Islet of Langerhans (tissue), 1 donor: ENCODE measurements around the gene MIEN1.
"Not testable (repeated sequence)": the region's sequence is repeated elsewhere in the genome, so short reads cannot be mapped to it uniquely, and the experiment has no call there.

Source experiments
- FAIRE-seq: peaks from one replicate; lab custom pipeline; 2011; peaks lifted over from hg19 to GRCh38; lab: Jason Lieb, UNC

MIEN1 gene

DNA sequence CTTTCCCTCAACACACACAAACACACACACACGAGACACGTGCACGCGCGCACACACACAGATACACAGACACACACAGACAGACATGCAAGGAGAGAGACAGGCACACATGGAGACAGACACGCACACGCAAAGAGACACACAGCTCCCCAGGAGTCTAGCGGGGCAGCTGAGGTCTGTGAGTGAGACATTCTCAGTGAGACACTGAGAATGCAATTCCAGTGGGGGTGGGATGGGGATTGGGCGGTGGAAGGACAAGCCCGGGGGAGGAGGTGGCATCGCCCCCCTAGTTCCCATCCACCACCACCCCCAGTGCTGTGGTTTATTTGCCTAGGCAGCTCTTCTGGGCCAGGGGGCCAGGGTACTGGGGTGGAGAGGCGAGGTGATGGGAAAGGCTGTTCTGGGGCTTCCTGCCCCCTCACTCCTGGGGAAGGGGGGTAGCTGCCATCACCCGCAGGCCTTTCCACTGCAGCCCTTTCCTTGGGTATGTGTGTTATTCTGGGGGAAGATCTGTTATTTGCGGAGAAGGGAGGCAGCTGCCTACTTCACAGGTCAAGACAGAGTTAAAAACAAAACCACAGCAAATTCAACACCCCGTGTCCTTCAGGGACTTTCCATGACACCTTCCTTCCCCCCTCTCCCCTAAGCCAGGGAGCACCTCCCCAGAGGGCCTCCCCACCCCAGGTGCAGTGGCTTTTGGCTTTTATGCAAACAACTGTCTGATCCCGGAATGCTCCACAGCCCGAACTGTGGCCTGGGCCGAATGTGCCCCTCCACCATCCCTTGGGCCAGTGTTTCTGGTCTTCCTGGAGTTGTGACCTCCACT is 25.4 kb upstream of the MIEN1 start:
- no peak for FAIRE-seq

DNA sequence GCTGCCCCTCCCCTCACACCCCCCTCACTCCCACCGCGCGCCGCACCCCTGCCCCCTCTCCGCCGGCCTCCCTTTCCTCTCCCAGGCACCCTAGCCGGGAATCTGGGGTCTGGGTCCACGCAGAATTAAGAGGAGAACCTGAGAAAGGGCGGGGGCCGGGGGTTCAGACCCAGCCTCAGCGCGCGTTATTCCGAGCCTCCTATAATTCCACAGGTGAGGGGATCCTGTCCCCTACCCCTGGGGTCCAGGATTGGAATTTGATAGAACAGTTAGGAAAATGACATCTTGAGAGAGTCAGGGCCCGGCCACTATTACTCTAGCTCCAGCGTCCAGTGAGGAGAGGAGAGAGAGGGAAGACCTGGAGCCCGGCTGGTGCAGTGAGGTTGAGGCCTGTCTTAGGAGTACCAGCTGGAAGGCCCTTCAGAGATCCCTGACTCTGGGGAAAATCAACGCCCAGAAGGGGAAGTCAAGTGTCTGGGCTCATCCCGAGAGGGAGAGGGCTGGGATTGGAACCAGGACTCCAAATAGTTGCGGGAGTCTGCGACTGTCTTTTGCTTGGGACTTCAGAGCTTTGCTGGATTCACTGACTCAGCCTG is 24.7 kb upstream of the MIEN1 start:
- FAIRE-seq: no peak

DNA sequence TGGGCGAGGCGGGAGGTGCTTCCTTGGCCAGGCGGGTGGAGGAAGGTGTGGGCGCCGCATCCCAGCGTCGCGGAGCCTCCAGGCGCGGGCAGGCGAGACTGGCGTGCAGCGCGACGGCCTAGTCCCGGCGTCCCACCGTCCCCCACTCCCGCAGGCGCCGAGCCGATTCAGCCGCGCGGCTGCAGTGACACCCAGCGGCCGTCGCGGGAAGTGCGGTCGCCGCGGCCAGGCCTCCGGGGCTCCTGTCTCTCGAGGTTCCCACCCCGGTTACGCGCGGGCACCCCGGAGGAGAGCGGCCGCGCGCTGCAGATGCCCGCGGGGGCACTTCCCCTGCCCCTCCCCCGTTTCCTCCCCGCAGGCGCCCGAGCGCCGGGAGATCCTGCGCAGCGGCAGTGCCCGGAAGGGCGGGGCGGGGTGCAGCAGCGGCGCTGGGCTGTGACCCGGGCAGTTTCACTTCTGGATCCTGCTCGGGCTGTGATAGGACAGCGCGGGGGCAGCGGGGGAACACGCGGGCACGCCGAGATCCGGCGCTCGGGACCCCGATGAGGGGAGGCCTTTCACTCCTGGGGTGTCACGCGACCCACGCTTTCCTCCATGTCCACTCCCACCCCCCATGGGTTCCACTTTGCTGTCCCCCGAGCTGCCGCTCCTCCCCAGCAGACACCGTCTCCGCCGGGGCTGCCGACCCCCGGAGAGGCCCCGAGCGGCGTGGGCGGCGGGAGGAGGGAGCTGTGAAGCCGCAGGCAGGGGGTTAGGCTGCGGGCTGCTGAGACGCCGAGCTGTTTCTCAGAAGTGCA is 24.0 kb upstream of the MIEN1 start:
- no peak for FAIRE-seq

DNA sequence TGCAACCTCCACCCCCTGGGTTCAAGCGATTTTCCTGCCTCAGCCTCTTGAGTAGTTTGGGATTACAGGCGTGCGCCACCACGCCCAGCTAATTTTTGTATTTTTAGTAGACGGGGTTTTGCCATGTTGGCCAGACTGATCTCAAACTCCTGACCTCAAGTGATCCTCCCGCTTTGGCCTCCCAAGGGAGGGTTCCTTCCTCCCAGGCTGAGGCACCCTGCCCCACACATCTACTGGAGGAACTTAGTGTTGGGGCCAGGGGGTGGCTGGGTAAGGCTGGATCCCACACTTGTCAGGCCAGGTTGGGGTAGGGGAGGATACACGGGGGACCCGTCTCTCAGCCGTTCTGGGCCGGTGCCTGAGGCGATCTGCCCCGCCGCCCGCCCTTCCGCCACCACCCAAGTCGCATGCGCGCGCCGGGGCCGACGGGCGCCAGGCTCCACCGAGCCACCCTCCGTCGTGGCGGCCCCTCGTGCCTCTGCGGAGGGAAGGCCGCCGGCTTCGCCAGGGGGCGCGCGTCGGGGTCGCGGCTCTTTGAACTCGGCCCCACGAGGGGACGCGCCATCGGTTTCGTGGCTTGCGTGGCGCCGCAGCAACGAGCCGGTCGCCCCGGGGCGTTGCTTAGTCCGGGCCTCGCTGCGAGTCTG is 23.3 kb upstream of the MIEN1 start:
- FAIRE-seq: no peak

DNA sequence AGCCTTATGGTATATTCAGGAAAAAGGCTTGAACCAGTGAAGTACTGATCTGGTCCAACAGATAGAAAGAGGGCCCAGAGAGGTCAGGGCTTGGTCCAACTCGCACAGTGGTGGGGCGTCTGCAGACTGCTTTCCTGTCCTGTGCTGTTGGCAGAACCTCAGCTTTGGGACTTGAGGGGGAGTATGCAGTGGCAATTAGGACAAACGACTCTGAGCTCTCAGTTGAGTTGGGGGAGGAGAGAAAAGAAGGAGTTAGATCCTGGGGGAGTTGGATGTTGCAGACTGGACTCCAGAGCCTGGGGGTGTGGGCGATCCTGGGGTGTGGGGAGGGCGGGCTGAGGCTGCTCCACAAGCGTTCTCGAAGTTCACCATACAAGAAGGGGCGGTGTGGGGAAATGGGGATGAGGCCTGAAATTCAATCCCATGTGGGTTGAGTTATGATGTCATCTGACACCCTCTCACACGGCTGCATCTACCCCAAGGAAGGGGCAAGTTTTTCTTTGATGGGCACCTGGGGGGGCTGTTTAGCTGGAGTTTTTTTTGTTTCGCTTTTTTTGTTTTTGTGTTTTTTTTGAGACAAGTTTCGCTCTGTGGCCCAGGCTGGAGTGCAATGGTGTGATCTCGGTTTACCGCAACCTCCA is 22.0 kb upstream of the MIEN1 start:
- no peak for FAIRE-seq

DNA sequence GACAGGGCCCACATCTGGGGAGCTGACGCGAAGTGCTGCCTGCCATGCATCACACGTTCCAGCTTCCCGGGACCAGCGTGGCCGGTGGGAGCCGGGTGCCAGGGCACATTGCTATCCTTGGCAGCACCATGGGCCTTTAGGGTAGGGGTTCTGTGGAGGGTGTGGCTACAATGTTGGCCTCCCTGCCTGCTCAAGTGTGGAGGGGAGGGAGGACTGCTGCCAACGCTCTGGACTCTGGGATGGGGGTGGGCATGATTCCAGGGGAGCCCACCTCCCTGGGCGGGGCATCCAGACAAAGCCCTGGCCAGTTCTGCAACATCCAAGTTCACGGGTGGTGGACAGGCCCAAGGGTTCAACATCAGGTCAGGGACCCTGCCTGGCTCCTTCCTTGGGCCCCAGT is 21.3 kb upstream of the MIEN1 start:
- no peak for FAIRE-seq

DNA sequence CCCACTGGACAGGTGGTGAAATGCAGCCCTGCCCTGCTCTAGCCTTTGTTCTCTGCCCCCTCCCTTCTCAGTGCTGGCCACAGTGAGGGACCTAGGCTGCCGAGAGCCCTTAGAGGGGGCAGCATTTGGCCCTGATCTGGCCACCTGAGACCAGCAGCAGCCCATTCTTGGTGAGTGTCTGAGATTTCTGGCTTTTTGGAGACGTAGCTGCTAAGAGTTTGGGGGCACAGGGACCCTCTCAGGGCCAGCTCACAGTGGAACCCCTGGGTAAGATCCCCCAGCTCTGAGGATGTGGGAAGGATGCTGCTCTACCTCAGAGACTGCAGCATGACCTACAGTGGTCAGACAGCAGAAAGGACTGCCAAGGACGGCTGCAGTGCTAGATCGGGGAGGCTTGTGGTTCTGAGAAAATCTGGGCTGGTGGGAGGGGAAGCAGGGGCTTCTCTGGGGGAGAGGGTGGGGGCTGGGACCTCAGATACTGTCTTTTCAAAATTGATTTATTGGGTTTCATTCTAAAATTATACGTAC is 20.7 kb upstream of the MIEN1 start:
- no peak for FAIRE-seq

DNA sequence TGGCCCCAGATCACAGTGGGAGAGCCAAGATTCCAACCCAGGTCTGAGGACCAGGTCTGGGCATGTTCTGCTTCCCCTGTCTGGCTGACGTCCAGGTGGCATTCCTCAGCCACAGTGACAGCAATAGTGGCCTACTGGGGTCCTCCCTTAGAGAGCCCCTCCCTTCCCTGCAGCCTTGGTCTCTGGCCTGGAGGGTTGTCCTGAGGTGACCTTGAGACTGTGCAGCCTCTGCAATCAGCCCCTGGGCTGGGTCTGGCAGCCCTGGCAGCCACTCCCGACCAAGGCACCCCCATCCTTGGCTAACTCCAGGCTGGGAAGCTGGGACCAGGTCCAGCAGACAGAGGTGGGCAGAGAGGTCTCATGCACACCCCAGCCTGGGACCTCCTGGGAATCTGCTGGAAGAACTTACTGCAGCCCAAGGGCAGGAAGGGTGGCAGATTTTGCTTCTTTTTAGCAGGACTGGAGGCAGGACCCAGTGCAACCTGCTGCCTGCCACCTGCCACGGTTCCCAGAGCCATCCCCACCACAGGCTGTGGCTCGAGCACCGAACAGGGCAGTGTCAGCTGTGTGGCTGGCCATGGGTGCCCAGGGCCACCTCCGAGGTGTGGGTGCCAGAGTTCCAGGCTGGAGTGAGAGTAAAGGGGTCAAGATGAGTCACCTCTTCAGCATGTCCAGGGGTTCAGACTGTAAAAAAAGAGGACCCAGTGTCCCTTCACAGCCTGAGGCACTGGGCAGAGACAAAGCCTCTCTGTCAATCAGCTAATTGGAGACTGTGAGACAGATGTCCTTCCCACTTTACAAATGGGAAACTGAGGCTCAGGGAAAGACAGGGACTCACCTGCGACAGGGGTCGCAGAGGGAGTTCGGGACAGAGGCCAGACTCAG is 20.0 kb upstream of the MIEN1 start:
- no peak for FAIRE-seq

DNA sequence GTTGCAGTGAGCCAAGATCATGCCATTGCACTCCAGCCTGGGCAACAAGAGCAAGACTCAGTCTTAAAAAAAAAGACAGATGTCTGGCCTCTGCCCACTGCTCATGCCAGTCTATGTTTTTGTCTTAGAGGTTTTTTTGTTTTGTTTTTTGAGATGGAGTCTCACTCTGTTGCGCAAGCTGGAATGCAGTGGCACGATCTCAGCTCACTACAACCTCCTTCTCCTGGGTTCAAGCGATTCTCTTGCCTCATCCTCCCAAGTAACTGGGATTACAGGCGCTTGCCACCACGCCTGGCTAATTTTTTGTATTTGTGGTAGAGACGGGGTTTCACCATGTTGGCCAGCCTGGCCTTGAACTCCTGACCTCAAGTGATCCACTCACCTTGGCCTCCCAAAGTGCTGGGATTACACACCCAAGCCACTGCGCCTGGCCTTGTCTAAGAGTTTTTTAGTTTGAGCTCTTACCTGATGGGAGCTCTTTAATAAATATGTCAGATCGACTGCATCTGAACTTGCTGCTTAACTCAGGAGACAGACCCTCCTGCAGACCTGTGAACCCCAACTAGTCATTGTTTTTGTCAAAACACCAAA is 18.2 kb upstream of the MIEN1 start:
- not testable (repeated sequence) for FAIRE-seq

DNA sequence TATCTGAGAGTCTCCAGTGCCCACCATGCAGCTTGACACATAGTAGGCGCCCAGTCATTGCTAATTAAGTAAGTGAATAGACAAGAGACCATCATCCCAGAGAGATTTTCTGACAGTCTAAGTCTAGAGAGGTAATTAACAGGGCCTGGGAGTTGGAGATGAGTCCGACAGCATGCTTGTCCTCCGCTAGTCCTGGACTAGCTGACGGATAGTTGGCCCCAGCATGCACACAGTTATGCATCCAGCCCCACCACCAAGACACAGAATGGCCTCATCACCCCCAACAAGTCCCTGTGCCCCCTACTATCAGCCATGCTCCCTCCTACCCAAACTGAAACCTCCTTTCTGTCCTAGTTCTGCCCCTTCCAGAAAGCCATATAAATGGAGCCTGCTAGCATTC is 17.4 kb upstream of the MIEN1 start:
- FAIRE-seq: no peak

DNA sequence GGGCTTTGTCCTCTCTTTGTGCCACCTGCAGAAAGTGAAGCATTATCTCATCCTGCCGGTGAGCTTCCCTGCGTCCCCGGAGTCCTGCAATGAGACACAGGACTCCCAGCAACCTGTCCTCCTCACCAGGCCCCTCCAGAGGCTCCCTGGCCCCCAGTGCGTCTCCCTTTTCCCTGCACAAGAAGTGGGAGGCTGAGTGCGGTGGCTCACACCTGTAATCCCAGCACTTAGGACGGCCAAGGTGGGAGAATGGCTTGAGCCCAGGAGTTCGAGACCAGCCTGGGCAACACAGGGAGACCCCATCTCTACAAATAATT is 15.8 kb upstream of the MIEN1 start:
- no peak for FAIRE-seq

DNA sequence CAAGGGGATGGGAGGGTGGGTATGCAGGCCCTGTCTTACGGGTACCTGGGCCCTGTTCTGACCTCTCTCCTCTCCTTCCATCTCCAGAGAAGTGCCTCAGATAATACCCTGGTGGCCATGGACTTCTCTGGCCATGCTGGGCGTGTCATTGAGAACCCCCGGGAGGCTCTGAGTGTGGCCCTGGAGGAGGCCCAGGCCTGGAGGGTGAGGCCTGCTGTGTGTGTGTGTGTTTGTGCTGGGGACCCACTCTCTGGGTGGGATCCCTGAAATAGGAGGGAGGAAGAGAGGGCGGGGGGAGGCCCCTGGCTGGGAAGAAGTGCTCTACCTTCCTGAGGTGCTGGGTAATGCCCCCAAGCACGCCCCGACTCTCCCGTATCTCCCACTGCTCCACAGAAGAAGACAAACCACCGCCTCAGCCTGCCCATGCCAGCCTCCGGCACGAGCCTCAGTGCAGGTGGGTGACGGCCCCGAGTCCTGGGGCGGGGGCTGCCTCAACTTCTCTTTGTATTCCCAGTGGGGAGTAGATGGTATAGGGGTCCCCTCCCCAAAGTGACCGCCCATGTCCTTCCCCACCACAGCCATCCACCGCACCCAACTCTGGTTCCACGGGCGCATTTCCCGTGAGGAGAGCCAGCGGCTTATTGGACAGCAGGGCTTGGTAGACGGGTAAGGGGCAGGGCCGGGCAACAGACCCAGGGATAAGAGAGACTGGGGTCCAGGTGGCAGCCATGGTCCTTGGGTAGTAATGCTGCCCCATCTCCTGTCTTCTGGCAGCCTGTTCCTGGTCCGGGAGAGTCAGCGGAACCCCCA is 15.2 kb upstream of the MIEN1 start:
- FAIRE-seq: no peak

DNA sequence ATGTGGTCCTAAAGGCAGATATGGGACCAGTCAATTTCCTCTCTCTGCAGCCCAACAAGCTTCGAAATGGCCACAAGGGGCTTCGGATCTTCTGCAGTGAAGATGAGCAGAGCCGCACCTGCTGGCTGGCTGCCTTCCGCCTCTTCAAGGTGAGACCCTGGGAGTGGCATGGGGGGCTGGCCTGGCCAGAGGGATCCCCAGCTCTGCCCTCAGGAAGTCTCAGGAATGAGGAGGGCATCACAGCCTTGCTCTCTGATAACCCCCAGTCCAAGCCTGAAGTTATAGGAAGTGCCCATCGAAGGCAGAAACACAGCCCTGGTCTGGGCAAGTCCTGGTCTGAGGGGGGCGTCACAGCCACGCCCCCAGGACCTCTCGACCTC is 14.5 kb upstream of the MIEN1 start:
- FAIRE-seq: no peak

DNA sequence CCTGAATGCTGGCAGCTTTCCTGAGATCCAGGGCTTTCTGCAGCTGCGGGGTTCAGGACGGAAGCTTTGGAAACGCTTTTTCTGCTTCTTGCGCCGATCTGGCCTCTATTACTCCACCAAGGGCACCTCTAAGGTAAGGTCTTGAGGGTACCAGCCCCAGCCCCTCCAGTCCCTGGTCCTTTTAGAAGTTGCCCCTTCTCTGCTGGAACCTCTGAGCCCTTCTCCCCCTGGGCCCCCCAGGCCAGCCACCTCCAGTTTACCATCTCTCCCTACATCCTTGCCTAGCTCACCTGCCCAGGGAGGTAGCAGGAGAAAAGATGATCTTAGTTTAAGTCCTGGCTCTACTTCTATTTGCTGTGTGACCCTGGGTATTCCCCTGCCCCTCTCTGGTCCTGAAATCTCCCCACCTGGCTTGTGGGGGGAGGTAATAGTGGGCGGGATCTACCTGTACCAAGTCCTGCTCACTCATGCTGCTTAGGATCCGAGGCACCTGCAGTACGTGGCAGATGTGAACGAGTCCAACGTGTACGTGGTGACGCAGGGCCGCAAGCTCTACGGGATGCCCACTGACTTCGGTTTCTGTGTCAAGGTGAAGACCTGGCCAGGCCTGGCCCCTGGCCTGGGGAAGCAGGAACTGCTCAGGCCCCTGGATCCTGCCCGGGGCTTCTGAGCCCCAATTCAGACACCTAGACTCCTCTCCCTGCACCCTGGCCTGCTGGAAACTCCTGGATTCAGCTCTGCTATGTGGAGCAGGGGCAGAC is 13.9 kb upstream of the MIEN1 start:
- FAIRE-seq: no peak

DNA sequence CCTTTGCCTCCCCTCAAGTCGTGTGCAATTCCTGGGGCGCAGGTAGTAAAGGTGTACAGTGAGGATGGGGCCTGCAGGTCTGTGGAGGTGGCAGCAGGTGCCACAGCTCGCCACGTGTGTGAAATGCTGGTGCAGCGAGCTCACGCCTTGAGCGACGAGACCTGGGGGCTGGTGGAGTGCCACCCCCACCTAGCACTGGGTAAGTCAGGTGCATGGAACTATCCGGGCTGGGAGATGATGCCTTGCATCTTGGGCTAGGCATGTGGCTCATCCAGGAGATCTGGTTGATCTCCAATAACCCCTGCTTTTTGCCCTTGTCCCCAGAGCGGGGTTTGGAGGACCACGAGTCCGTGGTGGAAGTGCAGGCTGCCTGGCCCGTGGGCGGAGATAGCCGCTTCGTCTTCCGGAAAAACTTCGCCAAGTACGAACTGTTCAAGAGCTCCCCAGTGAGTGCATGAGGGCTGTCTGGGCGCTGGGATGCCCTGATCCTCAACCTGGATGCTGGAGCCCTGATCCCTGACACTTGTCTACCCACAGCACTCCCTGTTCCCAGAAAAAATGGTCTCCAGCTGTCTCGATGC is 12.6 kb upstream of the MIEN1 start:
- FAIRE-seq: no peak

DNA sequence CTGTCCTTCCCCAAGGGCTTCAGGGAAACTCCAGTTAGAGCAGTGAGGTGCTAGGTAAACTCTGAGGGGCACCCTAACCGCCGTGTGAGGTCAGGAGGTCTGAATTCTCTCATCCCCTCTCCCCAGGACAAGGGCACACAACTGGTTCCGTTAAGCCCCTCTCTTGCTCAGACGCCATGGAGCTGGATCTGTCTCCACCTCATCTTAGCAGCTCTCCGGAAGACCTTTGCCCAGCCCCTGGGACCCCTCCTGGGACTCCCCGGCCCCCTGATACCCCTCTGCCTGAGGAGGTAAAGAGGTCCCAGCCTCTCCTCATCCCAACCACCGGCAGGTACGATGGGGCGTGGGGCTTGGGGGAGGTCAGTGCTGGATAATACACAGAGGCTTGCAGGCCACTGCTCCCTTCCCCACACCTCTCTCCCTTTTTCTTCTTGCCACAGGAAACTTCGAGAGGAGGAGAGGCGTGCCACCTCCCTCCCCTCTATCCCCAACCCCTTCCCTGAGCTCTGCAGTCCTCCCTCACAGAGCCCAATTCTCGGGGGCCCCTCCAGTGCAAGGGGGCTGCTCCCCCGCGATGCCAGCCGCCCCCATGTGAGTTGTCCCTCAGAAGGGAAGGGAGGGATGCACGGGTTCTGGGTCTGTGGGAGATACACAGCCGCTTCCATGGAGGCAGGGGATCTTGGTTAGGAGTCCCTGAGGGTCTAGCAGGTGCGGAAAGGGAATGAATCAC is 12.0 kb upstream of the MIEN1 start:
- no peak for FAIRE-seq

DNA sequence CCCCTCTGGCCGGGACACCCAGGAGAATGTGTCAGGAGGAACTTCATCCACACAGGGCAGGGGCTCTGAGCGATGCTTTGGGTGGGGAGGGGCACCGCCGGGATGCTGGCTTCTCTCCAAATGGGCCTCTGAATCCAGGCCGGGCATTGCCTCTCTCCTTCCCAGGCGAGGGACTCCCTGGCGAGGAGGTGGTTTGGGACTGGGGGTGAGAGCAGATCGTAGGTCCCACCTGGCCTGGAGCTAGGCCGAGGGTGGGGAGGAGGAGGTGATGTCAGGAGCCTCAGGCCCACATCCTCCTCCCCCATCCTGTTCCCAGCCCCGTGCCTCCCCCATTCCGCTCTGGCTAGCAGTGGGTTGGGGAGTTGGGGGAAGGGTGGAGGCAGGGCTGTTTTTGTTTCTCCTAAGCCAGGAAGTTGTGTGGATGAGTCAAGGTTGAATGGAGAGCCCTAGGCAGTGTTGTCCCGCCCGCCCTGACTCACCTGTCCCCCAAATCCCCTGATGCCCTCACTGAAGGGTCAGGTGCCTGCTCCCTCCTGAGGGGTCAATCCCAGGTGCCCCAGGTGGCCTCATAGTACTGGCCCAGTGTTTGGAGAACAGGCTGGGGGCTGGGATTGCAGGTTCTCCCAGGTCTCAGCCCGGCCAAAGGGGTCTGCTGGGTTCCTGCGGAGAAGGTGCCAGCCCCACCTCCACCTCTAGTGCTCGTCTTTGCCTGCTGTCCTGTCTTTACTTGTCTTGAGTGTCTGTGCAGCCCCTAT is 10.2 kb upstream of the MIEN1 start:
- FAIRE-seq: no peak
